Mesothelial cell of epicardium (in vitro differentiated cells): ENCODE measurements around the gene FAAP20. TPM values are rescaled to one million over a fixed set of nuclear protein-coding genes. Genes with fewer than 3 reads are reported as not detected.

Source experiments
- DNase-seq, 2 experiments: peaks; one replicate each; pipeline ENCODE4 v3.0.0; 2021; ENCODE audit warnings: low spot score in 2 of 2; ENCODE audit not compliant: unreplicated experiment in 2 of 2
- H3K27ac Mint-ChIP-seq: 2 replicates; pipeline ENCODE4 v1.8.0; 2021; ENCODE audit warnings: mixed read lengths
- H3K27me3 Mint-ChIP-seq: 2 replicates; pipeline ENCODE4 v1.8.0; 2021; ENCODE audit warnings: low read depth, mixed read lengths
- H3K36me3 Mint-ChIP-seq: 2 replicates; pipeline ENCODE4 v1.8.0; 2021; ENCODE audit warnings: mixed read lengths
- H3K4me1 Mint-ChIP-seq: 2 replicates; pipeline ENCODE4 v1.8.0; 2021; ENCODE audit warnings: mixed read lengths
- H3K4me3 Mint-ChIP-seq: 2 replicates; pipeline ENCODE4 v1.8.0; 2021; ENCODE audit warnings: mild to moderate bottlenecking, moderate library complexity, mixed read lengths
- H3K9me3 Mint-ChIP-seq: 2 replicates; pipeline ENCODE4 v1.8.0; 2021; ENCODE audit warnings: mixed read lengths
- CTCF ChIP-seq: fragments of 200-600 bp; sonication (generic); IDR thresholded peaks from one replicate; pipeline ENCODE4 v1.5.0; 2021; ENCODE audit warnings: antibody characterized with exemption; ENCODE audit not compliant: unreplicated experiment
- total RNA-seq: library from RNA; stranded (reverse); gene quantifications from 3 replicates; pipeline ENCODE4 v1.2.1, GENCODE V29; 2021

FAAP20 gene
- total RNA-seq, 1 donor from 2014 or later, result 92.2 TPM

DNA sequence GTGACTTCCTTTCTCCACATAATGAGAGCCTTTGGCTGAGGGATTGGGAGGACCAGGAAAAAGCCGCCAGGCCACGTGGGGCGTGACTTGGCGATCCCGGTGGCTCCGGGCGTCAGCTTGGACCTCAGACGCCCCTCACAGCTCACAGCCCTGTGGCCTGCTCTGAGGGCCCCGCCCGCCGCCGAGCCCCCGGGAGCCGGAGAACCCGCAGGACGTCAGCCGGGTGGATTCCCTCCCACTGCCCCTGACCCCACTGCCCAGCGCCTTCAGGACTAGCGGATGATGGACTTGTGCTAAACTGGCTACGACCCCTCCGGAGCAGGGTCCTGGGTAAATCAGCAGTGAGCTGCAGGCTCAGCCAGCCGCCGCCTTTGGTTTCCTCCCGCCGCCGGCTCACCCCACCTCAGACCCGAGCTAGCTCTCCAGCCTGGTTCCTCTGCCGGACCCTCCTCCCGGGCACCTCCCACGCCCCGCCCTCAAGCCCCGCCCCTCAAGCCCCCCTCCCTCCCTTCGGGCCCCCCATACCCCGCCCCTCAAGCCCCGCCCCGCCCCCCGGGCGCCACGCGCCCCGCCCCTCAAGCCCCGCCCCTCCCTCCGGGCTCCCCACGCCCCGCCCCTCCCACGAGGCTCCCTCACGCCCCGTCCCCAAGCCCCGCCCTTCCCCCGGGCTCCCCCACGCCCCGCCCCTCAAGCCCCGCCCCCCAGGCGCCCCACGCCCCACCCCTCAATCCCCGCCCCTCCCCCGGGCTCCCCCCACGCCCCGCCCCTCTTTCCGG lies 10.0 kb upstream of the FAAP20 start:
- peak overlapping the region; percentile 47 for H3K27ac Mint-ChIP-seq
- no peak for TF ChIP-seq CTCF
- no peaks in the 10 kb centered on the region for H3K27me3 Mint-ChIP-seq
- peak; percentile 72 to 98 for DNase-seq
- no peaks in the 10 kb centered on the region for H3K9me3 Mint-ChIP-seq
- peaks cover 26% of the 10 kb centered on the region for H3K4me1 Mint-ChIP-seq
- H3K36me3 Mint-ChIP-seq, result no peaks in the 10 kb centered on the region
- H3K4me3 Mint-ChIP-seq, result peak overlapping the region; percentile 63

DNA sequence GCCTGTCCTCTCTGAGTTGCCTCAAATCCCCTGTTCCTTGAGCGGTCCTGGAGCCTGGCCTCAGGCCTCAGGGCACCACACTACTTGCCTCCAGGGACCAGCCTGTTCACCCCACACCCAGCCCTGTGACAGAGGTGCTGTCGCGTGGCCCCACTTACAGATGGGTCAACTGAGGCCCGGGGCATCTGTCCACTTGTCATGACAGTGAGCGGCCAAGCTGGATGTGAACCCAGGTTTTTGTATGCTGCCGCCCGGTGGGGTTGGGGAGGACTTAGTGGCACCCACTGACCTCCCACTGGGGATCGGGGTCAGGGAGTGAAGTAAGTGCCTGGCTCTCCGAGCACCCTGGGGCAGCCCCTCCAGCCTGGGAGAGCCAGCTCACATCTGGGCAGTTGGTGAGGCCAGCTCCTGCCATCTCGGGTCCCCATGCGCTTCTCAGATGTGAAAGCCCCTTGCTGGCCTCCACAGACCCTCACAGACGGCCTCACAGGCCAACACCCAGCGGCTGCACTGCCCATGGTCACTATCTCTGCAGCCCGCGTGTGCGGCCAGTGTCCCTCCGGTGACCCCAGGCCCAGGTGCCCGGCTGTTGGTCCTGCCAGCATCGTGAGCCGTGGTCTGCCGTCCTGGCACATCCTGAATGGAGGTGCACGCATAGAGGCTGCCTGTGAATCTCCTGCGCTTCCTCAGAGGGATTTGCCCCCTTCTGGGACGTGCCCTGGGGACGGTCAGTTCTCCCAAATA lies 9.3 kb upstream of the FAAP20 start:
- no peak for TF ChIP-seq CTCF
- H3K27ac Mint-ChIP-seq, result peak overlapping the region; percentile 30
- peaks cover 27% of the 10 kb centered on the region for H3K4me1 Mint-ChIP-seq
- no peak for DNase-seq
- H3K9me3 Mint-ChIP-seq, result no peaks in the 10 kb centered on the region
- no peaks in the 10 kb centered on the region for H3K36me3 Mint-ChIP-seq
- no peaks in the 10 kb centered on the region for H3K27me3 Mint-ChIP-seq
- H3K4me3 Mint-ChIP-seq, result peak overlapping the region; percentile 63

DNA sequence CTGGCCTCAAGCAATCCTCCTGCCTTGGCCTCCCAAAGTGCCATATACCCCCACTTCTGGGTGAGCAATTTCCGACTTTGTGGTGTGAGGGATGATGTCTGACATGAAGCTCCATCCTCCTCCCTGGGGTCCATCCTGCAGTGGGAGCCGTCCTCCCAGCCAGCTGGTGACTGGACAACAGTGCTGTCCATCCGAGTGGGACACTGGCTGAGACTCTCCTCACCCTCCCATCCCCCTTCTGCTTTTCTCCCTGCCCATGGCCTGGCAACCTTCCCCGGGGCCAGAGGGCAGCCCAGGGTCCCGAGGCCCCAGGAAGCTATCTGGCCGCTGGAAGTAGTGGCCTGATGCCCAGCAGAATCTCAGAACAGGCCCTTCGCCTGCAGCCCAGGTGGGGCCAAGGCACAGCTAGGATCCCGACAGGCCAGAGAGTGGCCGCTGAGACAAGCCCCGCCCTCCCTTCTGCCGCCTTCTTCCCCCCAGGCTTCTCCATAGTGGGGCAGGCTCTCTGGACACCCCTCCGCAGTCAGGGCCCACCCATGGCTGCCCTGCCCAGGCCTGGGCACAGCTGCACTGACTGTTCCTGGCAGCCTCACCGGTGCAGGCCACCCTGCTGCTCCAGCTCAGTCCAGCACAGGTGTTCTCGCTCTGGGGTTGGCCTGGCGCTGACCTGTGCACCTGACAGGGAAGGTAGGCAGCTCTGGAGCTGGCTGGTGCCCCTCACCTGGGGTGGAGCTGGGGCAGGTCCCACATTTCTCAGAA lies 8.4 kb upstream of the FAAP20 start:
- Mint-ChIP-seq H3K27ac (no peak overlapping the region), H3K27me3 (no peaks in the 10 kb centered on the region), H3K4me1 (peaks cover 24% of the 10 kb centered on the region), H3K4me3 (no peak overlapping the region), H3K9me3 (no peaks in the 10 kb centered on the region), H3K36me3 (no peaks in the 10 kb centered on the region)
- no peak for TF ChIP-seq CTCF
- no peak for DNase-seq

- no peak for DNase-seq
- H3K4me3 Mint-ChIP-seq, result no peak overlapping the region
- peaks cover 17% of the 10 kb centered on the region for H3K4me1 Mint-ChIP-seq
- no peak for TF ChIP-seq CTCF
- H3K27ac Mint-ChIP-seq, result no peak overlapping the region
- no peaks in the 10 kb centered on the region for H3K9me3 Mint-ChIP-seq
- no peaks in the 10 kb centered on the region for H3K36me3 Mint-ChIP-seq
- no peaks in the 10 kb centered on the region for H3K27me3 Mint-ChIP-seq
These were observed 7.5 kb upstream of the FAAP20 start for GRCh38 chr1:2202008-2202575.

GRCh38 chr1:2201062-2201461 lies 6.5 kb upstream of the FAAP20 start:
- DNase-seq, result no peak
- Mint-ChIP-seq H3K27me3 (no peaks in the 10 kb centered on the region), H3K36me3 (no peaks in the 10 kb centered on the region), H3K27ac (no peak overlapping the region), H3K4me1 (peaks cover 14% of the 10 kb centered on the region), H3K4me3 (no peak overlapping the region), H3K9me3 (no peaks in the 10 kb centered on the region)
- TF ChIP-seq CTCF, result no peak
